K562 (cell line): ENCODE measurements around the gene SCMH1. TPM values are rescaled to one million over a fixed set of nuclear protein-coding genes. Genes with fewer than 3 reads are reported as not detected.

Source experiments
- ATAC-seq: fragments of 200-7000 bp; cut with Tn5 transposase; 3 replicates; pipeline ENCODE4 v1.9.1; 2020; ENCODE audit warnings: moderate library complexity
- BruUV-seq: library from RNA; stranded (reverse); fragments of 400-500 nt; replicated peaks from 2 replicates; lab custom pipeline; 2021; lab: Mats Ljungman, UMichigan
- CTCF ChIA-PET: fragments of 300-600 bp; formaldehyde crosslinking; extraction: SDS; loops from one replicate; lab custom pipeline; 2021; ENCODE audit warnings: low intra/inter-chr PET ratio; lab: Yijun Ruan, JAX
- POLR2A ChIA-PET: fragments of 300-600, 350-650 bp; sonication (Branson Sonifier 250); formaldehyde crosslinking; extraction: SDS; loops from one replicate; lab custom pipeline; 2021; ENCODE audit warnings: antibody characterized with exemption, inconsistent platforms; lab: Yijun Ruan, JAX
- DNase-seq, 4 experiments: peaks; one replicate each; pipeline versions ENCODE4 v3.0.0 to v3.0.0-alpha.2; 2011 to 2018; ENCODE audit warnings: low spot score in 3 of 4, mixed read lengths in 3 of 4; ENCODE audit errors: extremely low read depth in 1 of 4
- FAIRE-seq: peaks from 2 replicates; lab custom pipeline; 2011; peaks lifted over from hg19 to GRCh38; lab: Jason Lieb, UNC
- H2AFZ ChIP-seq: 2 replicates; pipeline ENCODE4 v1.6.0; 2011; ENCODE audit warnings: low read depth, low read length, control low read depth, inconsistent platforms
- H3K27ac ChIP-seq: fragments of 200-600 bp; 3 replicates; pipeline ENCODE4 v1.8.0; 2011; ENCODE audit warnings: low read depth, mild to moderate bottlenecking, control low read depth, inconsistent platforms, low read length, moderate library complexity, mixed read lengths; ENCODE audit errors: extremely low read depth
- H3K27me3 ChIP-seq, 2 experiments: fragments of 300-600 bp in 1 of 2; 2 replicates in 1 of 2; 3 replicates in 1 of 2; pipeline versions ENCODE4 v1.6.0 to v1.8.0; 2011; ENCODE audit warnings: inconsistent platforms in 2 of 2, low read length in 2 of 2, mild to moderate bottlenecking in 1 of 2, mixed read lengths in 1 of 2, moderate library complexity in 1 of 2; ENCODE audit not compliant: control insufficient read depth in 2 of 2, insufficient read depth in 2 of 2
- H3K36me3 ChIP-seq: fragments of 300-600 bp; 3 replicates; pipeline ENCODE4 v1.8.0; 2011; ENCODE audit warnings: mild to moderate bottlenecking, low read length, inconsistent platforms; ENCODE audit not compliant: control insufficient read depth, insufficient read depth
- H3K4me1 ChIP-seq, 2 experiments: fragments of 200-600 bp in 1 of 2; replicated peaks in 1 of 2; 2 replicates in 1 of 2; 3 replicates in 1 of 2; pipeline versions ENCODE4 v1.5.1 to v1.8.0; 2011; ENCODE audit warnings: inconsistent platforms in 2 of 2, low read length in 2 of 2, mild to moderate bottlenecking in 1 of 2, mixed read lengths in 1 of 2, moderate library complexity in 1 of 2; ENCODE audit not compliant: control insufficient read depth in 2 of 2, insufficient read depth in 2 of 2
- H3K4me2 ChIP-seq: 2 replicates; pipeline ENCODE4 v1.6.1; 2011; ENCODE audit warnings: low read length, control low read depth, inconsistent platforms, mixed read lengths; ENCODE audit not compliant: insufficient read depth
- H3K4me3 ChIP-seq: fragments of 200-600 bp; sonication (generic), shearing (Covaris generic); 2 replicates; pipeline ENCODE4 v1.5.1; 2016; ENCODE audit warnings: control low read depth, inconsistent platforms
- H3K79me2 ChIP-seq: fragments of 200-600 bp; 3 replicates; pipeline ENCODE4 v1.8.0; 2011; ENCODE audit warnings: low read length, inconsistent platforms; ENCODE audit not compliant: control insufficient read depth, insufficient read depth
- H3K9ac ChIP-seq, 2 experiments: 2 replicates each; pipeline versions ENCODE4 v1.6.0 to v1.6.1; 2011; ENCODE audit warnings: low read depth in 2 of 2, low read length in 2 of 2, control low read depth in 1 of 2, inconsistent platforms in 1 of 2, mild to moderate bottlenecking in 1 of 2, mixed read lengths in 1 of 2; ENCODE audit not compliant: insufficient read depth in 1 of 2
- H3K9me1 ChIP-seq: one replicate; pipeline ENCODE4 v1.6.0; 2011; ENCODE audit warnings: inconsistent platforms, mild to moderate bottlenecking, low read length, moderate library complexity; ENCODE audit not compliant: control insufficient read depth, insufficient read depth
- H3K9me3 ChIP-seq: replicated peaks from 2 replicates; pipeline ENCODE4 v1.5.1; 2011; ENCODE audit warnings: low read depth, low read length, inconsistent platforms; ENCODE audit not compliant: control insufficient read depth, insufficient read depth
- H4K20me1 ChIP-seq: replicated peaks from 2 replicates; pipeline ENCODE4 v1.6.1; 2011; ENCODE audit warnings: low read length, inconsistent platforms, mixed read lengths; ENCODE audit not compliant: control insufficient read depth, insufficient read depth
- BCL6 ChIP-seq: fragments of 250-450 bp; sonication (Bioruptor Pico); IDR thresholded peaks from 2 replicates; pipeline ENCODE4 v1.4.0; 2020
- BCOR ChIP-seq: fragments of 450-650 bp; IDR thresholded peaks from 2 replicates; pipeline ENCODE4 v1.6.1; 2016
- ELK3 ChIP-seq: fragments of 450-650 bp; formaldehyde crosslinking; IDR thresholded peaks from 2 replicates; pipeline ENCODE4 v1.4.0; 2020; ENCODE audit warnings: mild to moderate bottlenecking
- FOXJ2 ChIP-seq: fragments of 200-800 bp; sonication (Bioruptor generic); IDR thresholded peaks from 2 replicates; pipeline ENCODE4 v1.6.1; 2016; ENCODE audit warnings: missing genetic modification characterization, missing compliant biosample characterization
- FOXM1 ChIP-seq, 2 experiments: fragments of 450-650 bp in 1 of 2; sonication (generic) in 1 of 2; formaldehyde crosslinking in 1 of 2; IDR thresholded peaks; 2 replicates each; pipeline versions ENCODE4 v1.6.1 to v1.9.0; 2017 to 2022; ENCODE audit warnings: low read depth in 2 of 2, mild to moderate bottlenecking in 2 of 2, missing genetic modification reagents in 1 of 2, moderate library complexity in 1 of 2
- GMEB1 ChIP-seq: fragments of 250-450 bp; sonication (Bioruptor Pico); IDR thresholded peaks from 2 replicates; pipeline ENCODE4 v1.4.0; 2020; ENCODE audit warnings: mild to moderate bottlenecking
- HNRNPH1 ChIP-seq: fragments of 200-400 bp; formaldehyde crosslinking; optimal IDR thresholded peaks from 2 replicates; pipeline ENCODE3; 2017; ENCODE audit warnings: low read depth, mild to moderate bottlenecking, low read length, moderate library complexity
- RUNX1 ChIP-seq: sonication (generic); IDR thresholded peaks from 2 replicates; pipeline ENCODE4 v1.6.1; 2016; ENCODE audit warnings: antibody characterized with exemption, low read depth
- ZNF212 ChIP-seq: fragments of 450-650 bp; formaldehyde crosslinking; IDR thresholded peaks from 2 replicates; pipeline ENCODE4 v1.4.0; 2020; ENCODE audit warnings: mild to moderate bottlenecking
- ZNF407 ChIP-seq: fragments of 450-650 bp; IDR thresholded peaks from 2 replicates; pipeline ENCODE4 v1.6.1; 2016; ENCODE audit warnings: low read depth
- ZNF589 ChIP-seq: fragments of 200-800 bp; sonication (Bioruptor generic); IDR thresholded peaks from 2 replicates; pipeline ENCODE4 v1.6.1; 2016; ENCODE audit warnings: low read depth, missing genetic modification characterization, missing compliant biosample characterization
- WGBS: fragments of 100-300 bp; shearing (Covaris generic); methylation state at CpG from one replicate; pipeline ENCODE4 v1.1.6; 2016; ENCODE audit warnings: low coverage, mixed read lengths; ENCODE audit not compliant: insufficient coverage; ENCODE audit errors: missing lambda C conversion rate; 5-methylcytosine and 5-hydroxymethylcytosine counted together
- in situ Hi-C: fragments of 300-500 bp; cut with MboI; formaldehyde crosslinking; loops from 4 replicates; pipeline ENCODE4 v1.15.0; 2018; ENCODE audit warnings: inconsistent platforms, mixed read lengths
- intact Hi-C: fragments of 100-400 bp; cut with micrococcal nuclease; formaldehyde crosslinking; loops from 2 replicates; pipeline ENCODE4 v1.14.2; 2022
- polyA plus RNA-seq, 8 experiments: library from polyadenylated mRNA; depleted of rRNA in 4 of 8; stranded (reverse) in 5 of 8; unstranded in 3 of 8; fragments of >200 nt; fragmentation: Nextera tagmentation in 2 of 8; fragmentation: Illumina TruSeq in 1 of 8; extraction: Ambion mirVana in 2 of 8; extraction: Trizol in 1 of 8; gene quantifications; 2 replicates each; pipeline versions ENCODE4 v1.2.1 to v1.2.3, GENCODE V29; 2011 to 2014; ENCODE audit warnings: inconsistent platforms in 1 of 8, missing spikeins in 1 of 8
- total RNA-seq, 7 experiments: library from RNA; depleted of rRNA in 6 of 7; stranded (reverse); fragments of >200 nt in 6 of 7; fragmentation: Illumina TruSeq in 2 of 7; extraction: Trizol in 2 of 7; gene quantifications; 2 replicates each; pipeline versions ENCODE4 v1.2.1 to v1.2.3, GENCODE V29; 2011 to 2021; ENCODE audit warnings: low replicate concordance in 1 of 7

SCMH1 gene
- total and polyA plus RNA-seq, 9 of the 15 experiments (the other 6 are each of a cell fraction or from before 2014, with no cell fraction given) = 8.5 to 37.0 (median 26.8) TPM

GRCh38 chr1:41024953-41025352, 217.2 kb downstream of the SCMH1 start:
- no TSS peak for BruUV-seq
- Histone ChIP-seq H3K27me3 (no peaks in the 10 kb centered on the region), H3K4me3 (no peak overlapping the region), H3K36me3 (peaks cover 24% of the 10 kb centered on the region; the same call in 1 of the 3 replicates), H2AFZ (no peak overlapping the region), H3K9ac (no peak overlapping the region), H4K20me1 (peaks cover 5% of the 10 kb centered on the region; the same call in 1 of the 2 replicates), H3K4me1 (peaks cover 0 to 11% of the 10 kb centered on the region in 2 experiments; a peak in 2 of 5 replicates), H3K79me2 (no peaks in the 10 kb centered on the region), H3K9me1 (peaks cover 4% of the 10 kb centered on the region), H3K9me3 (no peaks in the 10 kb centered on the region), H3K27ac (no peak overlapping the region), H3K4me2 (no peak overlapping the region)
- FAIRE-seq (no peak), DNase-seq (no peak), ATAC-seq (0 out of 3 replicates have a peak, but pooled peaks have one; percentile 3)
- intact Hi-C loops (no loop called here), in situ Hi-C loops (no loop called here)
- CTCF ChIA-PET = no interaction called here
- 76% methylated on average over 2 of the region's 2 CpGs for WGBS
- POLR2A ChIA-PET = interaction anchor here (0.6 to 1.8 kb wide), 8 partner anchors 10 to 259 kb away, joined by 3 to 5 read pairs (median 4); no protein-coding TSS in a partner anchor
- no peak for TF ChIP-seq BCL6 (CRISPR knock-in tag)
- no peak for TF ChIP-seq GMEB1 (CRISPR knock-in tag)
- TF ChIP-seq BCOR = no peak
- no peak for TF ChIP-seq FOXJ2
- TF ChIP-seq RUNX1 = no peak
- TF ChIP-seq ZNF589 (CRISPR knock-in tag) = no peak
- TF ChIP-seq ZNF212 (CRISPR knock-in tag) = no peak
- no peak for TF ChIP-seq HNRNPH1
- TF ChIP-seq FOXM1 (IDR thresholded peaks at IDR 0.05; ENCODE audit: low read depth) = no peak
- TF ChIP-seq FOXM1 (CRISPR knock-in tag; IDR thresholded peaks at IDR 0.05; ENCODE audit: low read depth) = no peak
- no peak for TF ChIP-seq ZNF407
- no peak for TF ChIP-seq ELK3
